GM12878 (cell line): Measurements from ENCODE around the gene JAG1. TPM values are rescaled to one million over a fixed set of nuclear protein-coding genes. Genes with fewer than 3 reads are reported as not detected.

Experiments
- ATAC-seq: fragments of 200-7000 bp; cut with Tn5 transposase; 3 replicates; pipeline ENCODE4 v1.9.1; 2020; ENCODE audit warnings: mild to moderate bottlenecking, moderate library complexity
- BruUV-seq: library from RNA; stranded (reverse); fragments of 400-500 nt; replicated peaks from 2 replicates; lab custom pipeline; 2021; lab: Mats Ljungman, UMichigan
- CTCF ChIA-PET: fragments of 300-600 bp; sonication (Branson Sonifier 250); formaldehyde crosslinking; extraction: SDS; loops from one replicate; lab custom pipeline; 2021; ENCODE audit warnings: inconsistent platforms; lab: Yijun Ruan, JAX
- POLR2A ChIA-PET: fragments of 350-600 bp; formaldehyde crosslinking; extraction: SDS; loops from one replicate; lab custom pipeline; 2021; ENCODE audit warnings: inconsistent platforms; lab: Charles Lee
- RAD21 ChIA-PET: fragments of 300-600 bp; sonication (Branson Sonifier 250); formaldehyde crosslinking; loops from one replicate; lab custom pipeline; 2023; ENCODE audit warnings: antibody characterized with exemption; ENCODE audit not compliant: unreplicated experiment; lab: Charles Lee
- SMC1A ChIA-PET: fragments of 300-600 bp; sonication (Branson Sonifier 250); formaldehyde crosslinking; loops from one replicate; lab custom pipeline; 2023; ENCODE audit not compliant: unreplicated experiment, uncharacterized antibody; lab: Charles Lee
- DNase-seq: peaks from one replicate; pipeline ENCODE4 v3.0.0-alpha.2; 2011; ENCODE audit warnings: low read depth, low spot score
- FAIRE-seq: peaks from 3 replicates; lab custom pipeline; 2011; peaks lifted over from hg19 to GRCh38; lab: Jason Lieb, UNC
- H2AFZ ChIP-seq: 2 replicates; pipeline ENCODE4 v1.6.0; 2011; ENCODE audit warnings: low read depth, low read length, control low read depth; ENCODE audit not compliant: control insufficient read depth
- H3K27ac ChIP-seq: 2 replicates; pipeline ENCODE4 v1.5.1; 2011; ENCODE audit warnings: control low read depth; ENCODE audit not compliant: control insufficient read depth, insufficient read depth
- H3K27me3 ChIP-seq, 2 experiments: replicated peaks in 1 of 2; 2 replicates each; pipeline versions ENCODE4 v1.6.0 to v1.6.1; 2011; ENCODE audit warnings: low read length in 1 of 2; ENCODE audit not compliant: control insufficient read depth in 2 of 2, insufficient read depth in 2 of 2
- H3K36me3 ChIP-seq, 2 experiments: 2 replicates each; pipeline ENCODE4 v1.5.1; 2011; ENCODE audit warnings: low read length in 1 of 2; ENCODE audit not compliant: control insufficient read depth in 2 of 2, insufficient read depth in 2 of 2
- H3K4me1 ChIP-seq: 2 replicates; pipeline ENCODE4 v1.6.1; 2011; ENCODE audit warnings: mild to moderate bottlenecking, low read length, moderate library complexity, mixed read lengths; ENCODE audit not compliant: control insufficient read depth, insufficient read depth
- H3K4me2 ChIP-seq: 2 replicates; pipeline ENCODE4 v1.6.0; 2011; ENCODE audit warnings: control low read depth; ENCODE audit not compliant: control insufficient read depth, insufficient read depth
- H3K4me3 ChIP-seq: fragments of 200-600 bp; sonication (generic); 2 replicates; pipeline ENCODE4 v1.5.1; 2016
- H3K79me2 ChIP-seq: 2 replicates; pipeline ENCODE4 v1.6.0; 2011; ENCODE audit warnings: low read length; ENCODE audit not compliant: control insufficient read depth, insufficient read depth
- H3K9ac ChIP-seq: 2 replicates; pipeline ENCODE4 v1.8.0; 2011; ENCODE audit warnings: low read length, control low read depth, mixed read lengths; ENCODE audit not compliant: control insufficient read depth, insufficient read depth
- H3K9me3 ChIP-seq: replicated peaks from 3 replicates; pipeline ENCODE4 v1.5.1; 2011; ENCODE audit warnings: mild to moderate bottlenecking, low read length; ENCODE audit not compliant: control insufficient read depth, insufficient read depth
- H4K20me1 ChIP-seq: 2 replicates; pipeline ENCODE4 v1.6.0; 2011; ENCODE audit not compliant: control insufficient read depth, insufficient read depth
- ESRRA ChIP-seq: IDR thresholded peaks from 2 replicates; pipeline ENCODE4 v1.6.1; 2012; ENCODE audit warnings: mild to moderate bottlenecking, low read length, improper control_type of control experiment
- HDGF ChIP-seq: fragments of 450-650 bp; IDR thresholded peaks from 2 replicates; pipeline ENCODE4 v1.6.1; 2016; ENCODE audit warnings: antibody characterized with exemption
- KDM1A ChIP-seq: fragments of 200-600 bp; sonication (generic); IDR thresholded peaks from 2 replicates; pipeline ENCODE4 v1.6.1; 2016; ENCODE audit warnings: borderline replicate concordance
- LARP7 ChIP-seq: fragments of 450-650 bp; IDR thresholded peaks from 2 replicates; pipeline ENCODE4 v1.6.1; 2017; ENCODE audit warnings: mild to moderate bottlenecking
- MEF2A ChIP-seq: IDR thresholded peaks from 2 replicates; pipeline ENCODE4 v1.6.1; 2011; ENCODE audit warnings: low read depth, mild to moderate bottlenecking, low read length, moderate library complexity; ENCODE audit not compliant: insufficient read depth
- MTA2 ChIP-seq: fragments of 450-650 bp; IDR thresholded peaks from 2 replicates; pipeline ENCODE4 v1.6.1; 2016; ENCODE audit warnings: low read depth, mild to moderate bottlenecking, moderate library complexity
- MTA3 ChIP-seq: IDR thresholded peaks from 2 replicates; pipeline ENCODE4 v1.6.1; 2012; ENCODE audit warnings: low read length, inconsistent platforms, borderline replicate concordance
- POLR2A ChIP-seq: IDR thresholded peaks from 2 replicates; pipeline ENCODE4 v1.6.1; 2011; ENCODE audit warnings: low read depth, mild to moderate bottlenecking, low read length
- POLR2AphosphoS5 ChIP-seq: IDR thresholded peaks from 2 replicates; pipeline ENCODE4 v1.6.1; 2011; ENCODE audit warnings: mild to moderate bottlenecking, low read length, inconsistent platforms
- SUZ12 ChIP-seq: fragments of 200-600 bp; sonication (generic); IDR thresholded peaks from one replicate; pipeline ENCODE4 v1.6.1; 2018; ENCODE audit warnings: antibody characterized with exemption, mild to moderate bottlenecking; ENCODE audit not compliant: unreplicated experiment
- TCF7 ChIP-seq: IDR thresholded peaks from 2 replicates; pipeline ENCODE4 v1.6.1; 2014; ENCODE audit warnings: antibody characterized with exemption, borderline replicate concordance
- ZNF274 ChIP-seq: IDR thresholded peaks from one replicate; pipeline ENCODE4 v1.8.0; 2011; ENCODE audit not compliant: insufficient read length, insufficient read depth
- WGBS: methylation state at CpG from one replicate; pipeline ENCODE4 v1.1.6; 2016; ENCODE audit warnings: low lambda C conversion rate; ENCODE audit not compliant: insufficient replicate concordance, insufficient coverage; ENCODE audit errors: missing lambda C conversion rate; 5-methylcytosine and 5-hydroxymethylcytosine counted together
- in situ Hi-C: fragments of 300-500 bp; cut with MboI; formaldehyde crosslinking; loops from 9 replicates; pipeline ENCODE4 v1.14.3; 2018; ENCODE audit warnings: mixed read lengths
- intact Hi-C: fragments of 100-400 bp; cut with micrococcal nuclease; formaldehyde crosslinking; loops from one replicate; pipeline ENCODE4 v1.14.2; 2022; ENCODE audit not compliant: unreplicated experiment
- polyA plus RNA-seq, 11 experiments: library from polyadenylated mRNA; depleted of rRNA in 4 of 11; unstranded in 6 of 11; stranded (reverse) in 5 of 11; fragments of >200 nt; fragmentation: Nextera tagmentation in 4 of 11; fragmentation: Illumina TruSeq in 1 of 11; extraction: Ambion mirVana in 4 of 11; extraction: Trizol in 1 of 11; gene quantifications; 1 replicate in 1 of 11; 2 replicates in 10 of 11; pipeline versions ENCODE4 v1.2.1 to v1.2.3, GENCODE V29; 2011 to 2016; ENCODE audit warnings: inconsistent platforms in 2 of 11, missing spikeins in 2 of 11, low read depth in 1 of 11
- total RNA-seq, 4 experiments: library from RNA; depleted of rRNA in 3 of 4; stranded (reverse); fragments of >200 nt in 3 of 4; fragmentation: Illumina TruSeq in 1 of 4; extraction: Trizol in 1 of 4; gene quantifications; 2 replicates each; pipeline versions ENCODE4 v1.2.1 to v1.2.3, GENCODE V29; 2013 to 2021
- TF ChIP-seq, protein P1 (sequence below): fragments of 450-650 bp; IDR thresholded peaks from 2 replicates; pipeline ENCODE4 v1.6.1; 2017; ENCODE audit warnings: mild to moderate bottlenecking, low read depth, inconsistent platforms; ENCODE audit not compliant: poor library complexity, severe bottlenecking

The JAG1 gene
- total and polyA plus RNA-seq, 10 of the 15 experiments (the other 5 are each of a cell fraction or from before 2014, with no cell fraction given), result 0.66 to 6.9 (median 1.8) TPM

DNA sequence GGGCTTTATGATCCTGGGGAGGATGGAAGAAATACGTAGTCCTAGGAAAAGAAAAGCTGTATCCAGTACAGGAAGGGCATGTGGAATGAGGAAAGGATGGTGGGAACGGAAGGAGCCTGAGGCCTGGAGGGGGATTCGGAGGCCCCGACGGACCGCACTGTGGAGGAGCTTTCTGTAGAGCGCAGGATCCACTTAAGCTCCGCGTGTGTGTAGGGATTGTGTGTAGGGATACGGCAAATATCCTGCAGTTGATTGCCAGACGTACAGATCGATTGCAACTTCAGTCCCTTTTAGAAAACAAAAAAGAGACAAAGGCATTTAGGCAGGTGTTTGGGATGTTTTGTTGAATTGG, 32.6 kb upstream of the JAG1 start (continued):
- TF ChIP-seq MEF2A (no peak), TCF7 (no peak), ZNF274 (no peak), POLR2AphosphoS5 (no peak)

DNA sequence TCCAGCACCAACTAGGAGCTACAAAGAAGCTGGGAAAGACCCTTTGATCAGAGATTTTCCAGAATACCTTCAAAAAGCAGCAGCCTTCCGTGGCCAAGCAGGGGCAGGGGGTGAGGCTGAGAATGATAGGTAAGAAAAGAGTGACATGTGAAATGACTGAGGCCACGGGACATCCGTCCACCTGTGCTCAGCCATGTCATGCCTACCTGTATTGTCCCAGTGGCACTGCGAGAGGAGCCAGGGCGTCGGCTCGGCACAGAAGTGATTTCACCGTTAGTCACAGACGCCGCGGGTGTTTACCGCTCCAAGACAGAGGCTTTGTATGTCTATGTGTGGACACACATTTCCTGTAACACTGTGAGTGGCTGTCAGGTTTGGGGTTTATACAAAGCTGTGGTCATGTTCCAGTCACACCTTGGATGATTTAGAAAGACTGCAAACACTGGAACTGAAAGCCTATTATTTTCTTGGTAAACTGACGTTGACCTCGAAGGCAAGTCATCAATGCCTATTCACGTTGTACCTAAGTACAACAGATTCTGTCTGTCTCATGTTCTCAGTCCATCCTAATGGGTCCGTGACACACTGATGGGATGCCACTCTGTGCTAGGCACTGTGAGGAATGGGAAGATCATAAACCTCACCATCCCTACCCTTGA, 32.1 kb upstream of the JAG1 start:
- SMC1A ChIA-PET, result interaction anchor here (1.3 kb wide), 1 partner anchor 19 kb away, joined by 3 read pairs; no protein-coding TSS in a partner anchor
- CTCF ChIA-PET, result no interaction called here
- H3K36me3 ChIP-seq, result no peaks in the 10 kb centered on the region; a peak in 1 of 4 replicates
- no peak overlapping the region for H2AFZ ChIP-seq
- H4K20me1 ChIP-seq, result no peaks in the 10 kb centered on the region
- no peak for TF ChIP-seq LARP7
- TF ChIP-seq ESRRA, result no peak
- TF ChIP-seq MTA3, result no peak
- TF ChIP-seq SUZ12, result no peak
- TF ChIP-seq HDGF, result no peak
- no peak for TF ChIP-seq MTA2
- TF ChIP-seq, protein P1, sequence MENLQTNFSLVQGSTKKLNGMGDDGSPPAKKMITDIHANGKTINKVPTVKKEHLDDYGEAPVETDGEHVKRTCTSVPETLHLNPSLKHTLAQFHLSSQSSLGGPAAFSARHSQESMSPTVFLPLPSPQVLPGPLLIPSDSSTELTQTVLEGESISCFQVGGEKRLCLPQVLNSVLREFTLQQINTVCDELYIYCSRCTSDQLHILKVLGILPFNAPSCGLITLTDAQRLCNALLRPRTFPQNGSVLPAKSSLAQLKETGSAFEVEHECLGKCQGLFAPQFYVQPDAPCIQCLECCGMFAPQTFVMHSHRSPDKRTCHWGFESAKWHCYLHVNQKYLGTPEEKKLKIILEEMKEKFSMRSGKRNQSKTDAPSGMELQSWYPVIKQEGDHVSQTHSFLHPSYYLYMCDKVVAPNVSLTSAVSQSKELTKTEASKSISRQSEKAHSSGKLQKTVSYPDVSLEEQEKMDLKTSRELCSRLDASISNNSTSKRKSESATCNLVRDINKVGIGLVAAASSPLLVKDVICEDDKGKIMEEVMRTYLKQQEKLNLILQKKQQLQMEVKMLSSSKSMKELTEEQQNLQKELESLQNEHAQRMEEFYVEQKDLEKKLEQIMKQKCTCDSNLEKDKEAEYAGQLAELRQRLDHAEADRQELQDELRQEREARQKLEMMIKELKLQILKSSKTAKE, result no peak
- no peak for TF ChIP-seq KDM1A
- TF ChIP-seq POLR2A, result no peak
- no peak overlapping the region for H3K4me3 ChIP-seq
- no peak overlapping the region for H3K27ac ChIP-seq
- no peaks in the 10 kb centered on the region; the same call in 1 of the 3 replicates for H3K9me3 ChIP-seq
- intact Hi-C loops (no loop called here), in situ Hi-C loops (no loop called here)
- no peak for FAIRE-seq
- H3K9ac ChIP-seq, result no peak overlapping the region
- no peaks in the 10 kb centered on the region for H3K79me2 ChIP-seq
- 61% methylated on average over 16 of the region's 16 CpGs for WGBS
- no peaks in the 10 kb centered on the region; a peak in 1 of 4 replicates for H3K27me3 ChIP-seq
- no peak for ATAC-seq
- H3K4me1 ChIP-seq, result no peaks in the 10 kb centered on the region
- no peak for DNase-seq
- no peak overlapping the region for H3K4me2 ChIP-seq
- RAD21 ChIA-PET, result interaction anchor here (0.6 kb wide), 1 partner anchor 24 kb away, joined by 3 read pairs; no protein-coding TSS in a partner anchor
- BruUV-seq, result no TSS peak
- POLR2A ChIA-PET, result no interaction called here
